Measurements from ENCODE around the gene DHX8.

The DHX8 gene

DNA sequence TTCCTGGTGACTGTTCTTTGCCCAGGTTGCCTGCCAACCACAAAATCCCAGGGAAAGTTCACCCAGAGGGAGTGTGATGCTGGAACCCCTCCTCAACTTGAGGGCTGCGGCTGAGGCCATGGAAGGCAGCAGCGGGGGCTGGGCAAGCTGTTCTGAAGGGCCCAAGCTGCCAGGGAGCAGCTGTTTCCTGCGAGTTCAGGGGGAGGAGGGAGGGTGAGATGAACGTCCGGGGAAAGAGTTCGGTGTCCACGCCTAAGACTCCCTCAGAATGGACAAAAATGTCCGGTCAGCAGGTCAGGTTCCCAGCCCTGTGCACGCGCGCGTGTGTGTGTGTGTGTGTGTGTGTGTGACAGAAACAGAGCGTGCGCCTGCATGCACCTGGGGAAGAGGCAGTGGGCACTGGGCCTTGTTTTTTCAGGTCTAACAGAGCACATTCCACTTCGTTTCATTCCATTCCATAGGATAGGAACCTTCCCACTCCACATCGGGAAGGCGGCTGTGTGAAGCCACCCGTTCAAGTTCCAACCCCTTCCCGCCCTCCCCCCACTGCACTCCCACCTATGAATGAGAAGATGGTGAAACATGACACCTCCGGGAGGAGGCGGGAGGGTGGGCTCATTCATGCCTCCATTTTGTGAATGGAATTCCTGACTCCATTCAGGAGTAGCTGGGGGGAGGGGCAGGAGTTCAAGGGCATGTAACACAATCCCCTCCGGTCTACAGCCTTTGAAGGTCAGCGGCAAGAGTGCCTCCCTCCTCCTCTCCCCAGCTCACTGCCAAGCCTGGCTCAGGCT is 46.7 kb downstream of the DHX8 start:
- no peaks in the 10 kb centered on the region for H3K79me2 ChIP-seq (ENCODE audit: control insufficient read depth, low read length)
- H3K4me1 ChIP-seq (ENCODE audit: control insufficient read depth, low read length) = no peaks in the 10 kb centered on the region
- no peaks in the 10 kb centered on the region for H3K27me3 ChIP-seq (ENCODE audit: control insufficient read depth, low read length)
- H3K4me3 ChIP-seq (ENCODE audit: low read length) = no peak overlapping the region
- H3K9me2 ChIP-seq (replicated peaks; ENCODE audit: control insufficient read depth, low read length) = no peaks in the 10 kb centered on the region
- H4K20me1 ChIP-seq (ENCODE audit: control insufficient read depth, insufficient read depth, low read depth, low read length) = 0 out of 2 replicates have a peak, but pooled peaks cover 4% of the 10 kb centered on the region
- TF ChIP-seq CTCF (IDR thresholded peaks at IDR 0.05; ENCODE audit: low read depth, low read length, poor library complexity, severe bottlenecking) = no peak
- no peaks in the 10 kb centered on the region for H3K9me3 ChIP-seq (ENCODE audit: control insufficient read depth, insufficient read depth, low read length)
- H3K4me2 ChIP-seq (ENCODE audit: low read length) = no peak overlapping the region
- no peaks in the 10 kb centered on the region for H3F3A ChIP-seq (ENCODE audit: control insufficient read depth, insufficient read depth)
- no peak overlapping the region for H3K27ac ChIP-seq (ENCODE audit: low read depth, low read length)
- H3K36me3 ChIP-seq (ENCODE audit: control insufficient read depth, low read length) = no peaks in the 10 kb centered on the region; the same call in 1 of the 2 replicates

GRCh38 chr17:43531082-43531378 is 47.3 kb downstream of the DHX8 start:
- TF ChIP-seq EZH2phosphoT487 (IDR thresholded peaks at IDR 0.05; ENCODE audit: borderline replicate concordance, low read length) = no peak
- no peak for TF ChIP-seq CTCF (IDR thresholded peaks at IDR 0.05; ENCODE audit: low read depth, low read length, poor library complexity, severe bottlenecking)
- H3K4me3 ChIP-seq (ENCODE audit: low read length) = no peak overlapping the region
- H3K27me3 ChIP-seq (ENCODE audit: control insufficient read depth, low read length) = no peaks in the 10 kb centered on the region
- H3K9me3 ChIP-seq (ENCODE audit: control insufficient read depth, insufficient read depth, low read length) = no peaks in the 10 kb centered on the region
- H3K79me2 ChIP-seq (ENCODE audit: control insufficient read depth, low read length) = no peaks in the 10 kb centered on the region
- no peaks in the 10 kb centered on the region for H3K4me1 ChIP-seq (ENCODE audit: control insufficient read depth, low read length)
- no peaks in the 10 kb centered on the region for H3F3A ChIP-seq (ENCODE audit: control insufficient read depth, insufficient read depth)
- no peak overlapping the region for H3K27ac ChIP-seq (ENCODE audit: low read depth, low read length)
- no peaks in the 10 kb centered on the region for H3K9me2 ChIP-seq (replicated peaks; ENCODE audit: control insufficient read depth, low read length)
- no peak overlapping the region for H3K4me2 ChIP-seq (ENCODE audit: low read length)
- no peaks in the 10 kb centered on the region; the same call in 1 of the 2 replicates for H3K36me3 ChIP-seq (ENCODE audit: control insufficient read depth, low read length)
- 0 out of 2 replicates have a peak, but pooled peaks cover 4% of the 10 kb centered on the region for H4K20me1 ChIP-seq (ENCODE audit: control insufficient read depth, insufficient read depth, low read depth, low read length)

DNA sequence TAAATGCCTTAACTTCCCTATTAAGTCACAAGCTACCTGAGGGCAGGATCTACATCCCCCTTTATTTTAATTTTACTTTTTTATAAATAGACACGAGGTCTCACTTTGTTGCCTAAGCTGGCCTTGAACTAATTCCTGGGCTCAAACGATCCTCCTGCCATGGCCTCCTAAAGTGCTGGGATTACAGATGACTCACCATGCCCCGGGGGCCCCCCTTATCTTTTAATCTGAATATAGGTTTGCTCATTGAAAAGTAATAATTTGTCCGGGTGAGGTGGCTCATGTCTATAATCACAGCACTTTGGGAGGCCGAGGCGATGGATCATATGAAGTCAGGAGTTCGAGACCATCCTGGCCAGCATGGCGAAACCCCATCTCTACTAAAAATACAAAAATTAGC is 48.2 kb downstream of the DHX8 start:
- Histone ChIP-seq H3F3A (ENCODE audit: control insufficient read depth, insufficient read depth) (no peaks in the 10 kb centered on the region), H3K27ac (ENCODE audit: low read depth, low read length) (no peak overlapping the region), H3K79me2 (ENCODE audit: control insufficient read depth, low read length) (no peaks in the 10 kb centered on the region), H3K4me1 (ENCODE audit: control insufficient read depth, low read length) (no peaks in the 10 kb centered on the region), H4K20me1 (ENCODE audit: control insufficient read depth, insufficient read depth, low read depth, low read length) (0 out of 2 replicates have a peak, but pooled peaks cover 1% of the 10 kb centered on the region), H3K9me2 (replicated peaks; ENCODE audit: control insufficient read depth, low read length) (no peaks in the 10 kb centered on the region), H3K4me2 (ENCODE audit: low read length) (no peak overlapping the region), H3K27me3 (ENCODE audit: control insufficient read depth, low read length) (no peaks in the 10 kb centered on the region), H3K9me3 (ENCODE audit: control insufficient read depth, insufficient read depth, low read length) (no peaks in the 10 kb centered on the region), H3K4me3 (ENCODE audit: low read length) (no peak overlapping the region), H3K36me3 (ENCODE audit: control insufficient read depth, low read length) (no peaks in the 10 kb centered on the region)
- no peak for TF ChIP-seq EZH2phosphoT487 (IDR thresholded peaks at IDR 0.05; ENCODE audit: borderline replicate concordance, low read length)
- TF ChIP-seq CTCF (IDR thresholded peaks at IDR 0.05; ENCODE audit: low read depth, low read length, poor library complexity, severe bottlenecking) = no peak
